MCF 10A (cell line): ENCODE results near the gene OR2T34. TPM values are rescaled to one million over a fixed set of nuclear protein-coding genes. Genes with fewer than 3 reads are reported as not detected.
A peak's percentile ranks its signal among the peaks of the same experiment; 100 is the strongest.
"Not testable (repeated sequence)": the region's sequence is repeated elsewhere in the genome, so short reads cannot be mapped to it uniquely, and the experiment has no call there.

Experiments
- Bru-seq: library from RNA; stranded (reverse); fragments of 400-500 nt; gene quantifications from one replicate; lab custom pipeline; 2021; lab: Mats Ljungman, UMichigan
- BruChase-seq, 2 experiments: library from RNA; stranded (reverse); fragments of 400-500 nt; gene quantifications; one replicate each; lab custom pipeline; 2021; lab: Mats Ljungman, UMichigan
- BruUV-seq: library from RNA; stranded (reverse); fragments of 400-500 nt; replicated peaks from 2 replicates; lab custom pipeline; 2021; lab: Mats Ljungman, UMichigan
- CTCF ChIA-PET: fragments of 300-600 bp; sonication (Branson Sonifier 250); formaldehyde crosslinking; extraction: SDS; loops from one replicate; lab custom pipeline; 2021; ENCODE audit warnings: antibody characterized with exemption, inconsistent platforms; lab: Yijun Ruan, JAX
- POLR2A ChIA-PET: fragments of 300-600, 350-650 bp; sonication (Branson Sonifier 250); formaldehyde crosslinking; extraction: SDS; loops from one replicate; lab custom pipeline; 2020; ENCODE audit warnings: antibody characterized with exemption, inconsistent platforms; lab: Yijun Ruan, JAX
- DNase-seq: peaks from one replicate; pipeline ENCODE4 v3.0.0-alpha.2; 2018; ENCODE audit not compliant: unreplicated experiment
- H3K27ac Mint-ChIP-seq: one replicate; pipeline ENCODE4 v1.8.0; 2022; ENCODE audit warnings: mild to moderate bottlenecking, low read depth, mixed read lengths; ENCODE audit not compliant: unreplicated experiment
- H3K27me3 Mint-ChIP-seq: one replicate; pipeline ENCODE4 v1.8.0; 2022; ENCODE audit warnings: mixed read lengths; ENCODE audit not compliant: insufficient read depth, unreplicated experiment
- H3K36me3 Mint-ChIP-seq: one replicate; pipeline ENCODE4 v1.8.0; 2022; ENCODE audit warnings: mild to moderate bottlenecking, moderate library complexity, mixed read lengths; ENCODE audit not compliant: insufficient read depth, unreplicated experiment
- H3K4me1 Mint-ChIP-seq: one replicate; pipeline ENCODE4 v1.8.0; 2022; ENCODE audit warnings: mixed read lengths; ENCODE audit not compliant: insufficient read depth, unreplicated experiment
- H3K4me3 Mint-ChIP-seq: one replicate; pipeline ENCODE4 v1.8.0; 2022; ENCODE audit warnings: mild to moderate bottlenecking, moderate library complexity, mixed read lengths; ENCODE audit not compliant: unreplicated experiment
- H3K9me3 Mint-ChIP-seq: one replicate; pipeline ENCODE4 v1.8.0; 2022; ENCODE audit warnings: mixed read lengths; ENCODE audit not compliant: unreplicated experiment
- intact Hi-C: fragments of 100-400 bp; cut with micrococcal nuclease; formaldehyde crosslinking; loops from 2 replicates; pipeline ENCODE4 v1.14.1; 2022
- long read RNA-seq: library from polyadenylated mRNA; stranded (forward); transcript quantifications from one replicate; pipeline ENCODE4 v2.0.0, GENCODE V29; 2022
- total RNA-seq: library from RNA; stranded (reverse); gene quantifications from 2 replicates; pipeline ENCODE4 v1.2.3, GENCODE V29; 2022
- TF ChIP-seq, protein P1 (sequence below): fragments of 200-600 bp; IDR thresholded peaks from one replicate; pipeline ENCODE4 v1.8.0; 2022; ENCODE audit warnings: antibody characterized with exemption, mild to moderate bottlenecking; ENCODE audit not compliant: unreplicated experiment

The OR2T34 gene, protein sequence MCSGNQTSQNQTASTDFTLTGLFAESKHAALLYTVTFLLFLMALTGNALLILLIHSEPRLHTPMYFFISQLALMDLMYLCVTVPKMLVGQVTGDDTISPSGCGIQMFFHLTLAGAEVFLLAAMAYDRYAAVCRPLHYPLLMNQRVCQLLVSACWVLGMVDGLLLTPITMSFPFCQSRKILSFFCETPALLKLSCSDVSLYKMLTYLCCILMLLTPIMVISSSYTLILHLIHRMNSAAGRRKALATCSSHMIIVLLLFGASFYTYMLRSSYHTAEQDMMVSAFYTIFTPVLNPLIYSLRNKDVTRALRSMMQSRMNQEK
- total RNA-seq (not detected in 2 replicates), Bru-seq, nascent RNA (not detected), BruChase-seq, experiment 1, labeled RNA remaining after a 6-hour chase (percentile 9 among the genes with signal in this experiment), BruChase-seq, experiment 2, labeled RNA remaining after a 2-hour chase (not detected)
- long read RNA-seq, result 0 reads

DNA sequence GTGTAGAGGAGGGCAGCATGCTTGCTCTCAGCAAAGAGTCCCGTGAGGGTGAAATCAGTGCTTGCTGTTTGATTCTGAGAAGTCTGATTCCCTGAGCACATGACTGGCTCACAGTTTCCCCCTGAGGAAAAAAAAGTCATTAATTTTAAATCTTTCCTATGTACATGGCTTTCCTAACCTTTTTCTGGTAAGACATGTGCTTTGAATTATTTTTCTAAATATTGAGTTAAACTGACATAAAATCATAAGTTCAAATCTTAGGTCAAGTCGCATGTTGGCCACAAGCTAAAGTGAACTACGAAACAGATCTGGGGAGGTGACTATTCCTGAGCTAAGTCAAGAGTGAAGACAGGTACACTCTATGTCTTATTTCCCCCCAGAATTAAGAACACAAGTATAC, at the start of gene OR2T34:
Gene OR2T34, minus strand, starts transcription at position 101 of the 400 bp plus-strand sequence. Its CDS starts 0 bp downstream, at position 101.
- H3K36me3 Mint-ChIP-seq, POLR2A ChIA-PET, intact Hi-C loops, DNase-seq, H3K9me3 Mint-ChIP-seq, BruUV-seq, H3K27ac Mint-ChIP-seq, H3K4me3 Mint-ChIP-seq: not testable (repeated sequence)
- CTCF ChIA-PET, result interaction anchor here (0.6 to 0.7 kb wide), 2 partner anchors 196 to 736 kb away, joined by 3 read pairs; no protein-coding TSS in a partner anchor
- Mint-ChIP-seq H3K4me1 (peaks cover 12% of the 10 kb centered on the region), H3K27me3 (peaks cover 29% of the 10 kb centered on the region)

DNA sequence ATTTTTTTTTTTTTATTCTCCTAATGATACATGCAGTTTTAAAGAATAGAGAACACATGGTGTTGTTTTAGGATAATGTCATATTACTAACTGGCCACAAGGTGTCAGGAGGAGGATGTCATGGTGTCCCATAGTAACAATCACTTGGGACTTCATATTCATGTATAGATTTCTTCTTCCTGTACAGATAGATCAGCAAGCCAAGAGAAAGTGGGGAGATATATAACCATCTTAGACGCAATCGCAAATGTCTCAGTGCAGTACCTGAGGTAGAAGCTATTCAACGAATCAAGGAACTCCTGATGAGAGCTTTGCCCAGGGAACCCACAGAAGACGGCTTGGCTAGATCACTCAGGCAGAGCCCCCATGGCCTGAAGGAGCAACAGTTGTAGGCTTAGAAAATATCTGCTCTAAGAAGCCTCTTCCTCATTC, 48.0 kb upstream of the OR2T34 start:
- Mint-ChIP-seq H3K4me3 (no peak overlapping the region), H3K27me3 (no peaks in the 10 kb centered on the region), H3K9me3 (no peaks in the 10 kb centered on the region), H3K4me1 (peaks cover 9% of the 10 kb centered on the region), H3K27ac (no peak overlapping the region), H3K36me3 (no peaks in the 10 kb centered on the region)
- peak; percentile 71 for DNase-seq
- BruUV-seq, result no TSS peak
- TF ChIP-seq, protein P1, sequence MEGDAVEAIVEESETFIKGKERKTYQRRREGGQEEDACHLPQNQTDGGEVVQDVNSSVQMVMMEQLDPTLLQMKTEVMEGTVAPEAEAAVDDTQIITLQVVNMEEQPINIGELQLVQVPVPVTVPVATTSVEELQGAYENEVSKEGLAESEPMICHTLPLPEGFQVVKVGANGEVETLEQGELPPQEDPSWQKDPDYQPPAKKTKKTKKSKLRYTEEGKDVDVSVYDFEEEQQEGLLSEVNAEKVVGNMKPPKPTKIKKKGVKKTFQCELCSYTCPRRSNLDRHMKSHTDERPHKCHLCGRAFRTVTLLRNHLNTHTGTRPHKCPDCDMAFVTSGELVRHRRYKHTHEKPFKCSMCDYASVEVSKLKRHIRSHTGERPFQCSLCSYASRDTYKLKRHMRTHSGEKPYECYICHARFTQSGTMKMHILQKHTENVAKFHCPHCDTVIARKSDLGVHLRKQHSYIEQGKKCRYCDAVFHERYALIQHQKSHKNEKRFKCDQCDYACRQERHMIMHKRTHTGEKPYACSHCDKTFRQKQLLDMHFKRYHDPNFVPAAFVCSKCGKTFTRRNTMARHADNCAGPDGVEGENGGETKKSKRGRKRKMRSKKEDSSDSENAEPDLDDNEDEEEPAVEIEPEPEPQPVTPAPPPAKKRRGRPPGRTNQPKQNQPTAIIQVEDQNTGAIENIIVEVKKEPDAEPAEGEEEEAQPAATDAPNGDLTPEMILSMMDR, result peak; percentile 74
- ChIA-PET CTCF (interaction anchor here (0.6 to 9.6 kb wide), 41 partner anchors 9 to 907 kb away, joined by 3 to 159 read pairs (median 4); no protein-coding TSS in a partner anchor), POLR2A (interaction anchor here (0.6 to 2.0 kb wide), 4 partner anchors 40 to 203 kb away, joined by 3 to 6 read pairs (median 4); partner anchors contain the start of gene SH3BP5L)
- intact Hi-C loops, result loop anchor here (1.0 kb wide), 4 partner anchors 65 to 199 kb away; no protein-coding TSS in a partner anchor

DNA sequence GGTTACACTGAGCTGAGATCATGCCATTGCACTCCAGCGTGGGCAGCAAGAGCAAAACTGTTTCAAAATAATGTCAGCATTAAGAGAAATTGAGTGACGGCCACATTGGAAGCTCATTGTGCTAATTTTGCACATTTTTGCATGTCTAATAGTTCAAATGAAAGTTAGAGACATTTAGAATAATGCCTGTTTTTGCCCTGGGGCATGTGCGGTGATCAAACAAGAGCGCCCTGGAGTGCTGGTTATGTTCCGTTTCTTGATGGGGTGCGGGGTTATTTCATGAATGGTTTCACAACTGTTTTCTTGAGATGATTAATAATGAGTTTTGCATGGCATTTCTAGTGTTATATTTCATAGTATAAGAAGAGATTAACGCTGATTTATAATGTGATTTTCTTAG, 47.2 kb upstream of the OR2T34 start:
- no TSS peak for BruUV-seq
- intact Hi-C loops, result loop anchor here (1.0 kb wide), 4 partner anchors 66 to 200 kb away; no protein-coding TSS in a partner anchor

DNA sequence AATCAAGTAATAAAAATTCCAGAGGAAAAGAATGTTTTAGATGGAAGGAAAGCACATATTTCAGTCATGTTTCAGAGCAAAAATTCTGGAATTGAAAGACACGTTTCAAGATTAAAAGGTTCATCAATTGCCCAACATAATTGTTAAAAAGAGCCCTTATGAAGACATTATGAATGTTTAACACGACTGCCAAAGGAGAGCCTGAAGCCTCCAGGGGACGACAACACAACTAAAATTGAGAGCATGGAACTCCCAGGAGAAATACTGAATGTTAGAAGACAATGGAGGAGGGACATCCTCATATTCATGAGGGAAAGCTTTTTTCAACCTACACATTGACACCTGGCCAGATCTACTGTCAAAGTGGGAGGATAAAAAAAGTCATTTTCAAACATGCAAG, 44.3 kb upstream of the OR2T34 start:
- H3K9me3 Mint-ChIP-seq, result no peaks in the 10 kb centered on the region
- ChIA-PET POLR2A (no interaction called here), CTCF (interaction anchor here (0.5 to 9.6 kb wide), 20 partner anchors 9 to 1197 kb away, joined by 3 to 159 read pairs (median 4); no protein-coding TSS in a partner anchor)
- H3K4me3 Mint-ChIP-seq, result no peak overlapping the region
- H3K36me3 Mint-ChIP-seq, result no peaks in the 10 kb centered on the region
- no TSS peak for BruUV-seq
- no peak overlapping the region for H3K27ac Mint-ChIP-seq
- peaks cover 9% of the 10 kb centered on the region for H3K4me1 Mint-ChIP-seq
- TF ChIP-seq, protein P1, result peak; percentile 91
- intact Hi-C loops, result loop anchor here (2.0 to 5.0 kb wide), 2 partner anchors 376 to 937 kb away; no protein-coding TSS in a partner anchor
- H3K27me3 Mint-ChIP-seq, result no peaks in the 10 kb centered on the region
- peak; percentile 80 for DNase-seq

More for the DNA sequence above, 47.2 kb upstream of the OR2T34 start:
- Mint-ChIP-seq H3K36me3 (no peaks in the 10 kb centered on the region), H3K27me3 (no peaks in the 10 kb centered on the region), H3K9me3 (no peaks in the 10 kb centered on the region), H3K27ac (no peak overlapping the region), H3K4me3 (no peak overlapping the region), H3K4me1 (peaks cover 9% of the 10 kb centered on the region)
- DNase-seq, result no peak
- ChIA-PET CTCF (interaction anchor here (0.5 to 9.6 kb wide), 30 partner anchors 9 to 1030 kb away, joined by 3 to 159 read pairs (median 5); partner anchors contain the start of gene OR2L13), POLR2A (interaction anchor here (0.7 to 2.0 kb wide), 2 partner anchors 176 to 204 kb away, joined by 3 to 6 read pairs; partner anchors contain the start of gene SH3BP5L)
- TF ChIP-seq, protein P1, result no peak
